ENCODE results near the gene NKAIN2. TPM values are rescaled to one million over a fixed set of nuclear protein-coding genes. Genes with fewer than 3 reads are reported as not detected.
"Not testable (repeated sequence)": the region's sequence is repeated elsewhere in the genome, so short reads cannot be mapped to it uniquely, and the experiment has no call there.

Gene NKAIN2
- total RNA-seq, 1 donor from 2014 or later = 0.59 TPM

GRCh38 chr6:124099520-124099919 lies 295.9 kb downstream of the NKAIN2 start:
- DNase-seq = no peak

- no peak for DNase-seq
Observed at GRCh38 chr6:124110514-124110913, 306.8 kb downstream of the NKAIN2 start.

GRCh38 chr6:124119596-124119995 lies 315.9 kb downstream of the NKAIN2 start:
- DNase-seq = no peak

GRCh38 chr6:124123617-124124209 lies 320.0 kb downstream of the NKAIN2 start:
- no peak for DNase-seq

GRCh38 chr6:124131259-124131658 lies 327.6 kb downstream of the NKAIN2 start:
- DNase-seq = no peak

GRCh38 chr6:124131779-124132178 lies 328.1 kb downstream of the NKAIN2 start:
- no peak for DNase-seq

- no peak for DNase-seq
Observed at GRCh38 chr6:124132256-124132655, 328.6 kb downstream of the NKAIN2 start.

GRCh38 chr6:124142852-124143251 lies 339.2 kb downstream of the NKAIN2 start:
- no peak for DNase-seq

- DNase-seq = no peak
Observed at GRCh38 chr6:124143435-124143834, 339.8 kb downstream of the NKAIN2 start.

- DNase-seq = no peak
Observed at GRCh38 chr6:124147621-124148020, 344.0 kb downstream of the NKAIN2 start.

GRCh38 chr6:124148236-124148957 lies 344.7 kb downstream of the NKAIN2 start:
- no peak for DNase-seq

GRCh38 chr6:124149646-124150045 lies 346.0 kb downstream of the NKAIN2 start:
- no peak for DNase-seq

- DNase-seq = no peak
Observed at GRCh38 chr6:124158024-124158423, 354.4 kb downstream of the NKAIN2 start.

GRCh38 chr6:124163676-124164075 lies 360.0 kb downstream of the NKAIN2 start:
- no peak for DNase-seq

- no peak for DNase-seq
Observed at GRCh38 chr6:124164343-124164742, 360.7 kb downstream of the NKAIN2 start.

GRCh38 chr6:124167249-124167648 lies 363.6 kb downstream of the NKAIN2 start:
- not testable (repeated sequence) for DNase-seq

- DNase-seq = no peak
Observed at GRCh38 chr6:124190256-124190655, 386.6 kb downstream of the NKAIN2 start.

- DNase-seq = no peak
Observed at GRCh38 chr6:124193132-124193531, 389.5 kb downstream of the NKAIN2 start.

- DNase-seq = no peak
Observed at GRCh38 chr6:124197148-124197547, 393.5 kb downstream of the NKAIN2 start.

GRCh38 chr6:124199286-124199685 lies 395.6 kb downstream of the NKAIN2 start:
- DNase-seq = no peak

- peak; percentile 5 for DNase-seq
Observed at GRCh38 chr6:124200661-124201060, 397.0 kb downstream of the NKAIN2 start.

GRCh38 chr6:124203101-124203811 lies 399.6 kb downstream of the NKAIN2 start:
- no peak for DNase-seq

GRCh38 chr6:124203812-124204167 lies 400.1 kb downstream of the NKAIN2 start:
- DNase-seq = no peak

- no peak for DNase-seq
Observed at GRCh38 chr6:124205921-124206320, 402.3 kb downstream of the NKAIN2 start.

All from skin of body (tissue), 2 donors.